Measurements from ENCODE around the gene DQX1.
A peak's percentile ranks its signal among the peaks of the same experiment; 100 is the strongest.

DQX1 gene

DNA sequence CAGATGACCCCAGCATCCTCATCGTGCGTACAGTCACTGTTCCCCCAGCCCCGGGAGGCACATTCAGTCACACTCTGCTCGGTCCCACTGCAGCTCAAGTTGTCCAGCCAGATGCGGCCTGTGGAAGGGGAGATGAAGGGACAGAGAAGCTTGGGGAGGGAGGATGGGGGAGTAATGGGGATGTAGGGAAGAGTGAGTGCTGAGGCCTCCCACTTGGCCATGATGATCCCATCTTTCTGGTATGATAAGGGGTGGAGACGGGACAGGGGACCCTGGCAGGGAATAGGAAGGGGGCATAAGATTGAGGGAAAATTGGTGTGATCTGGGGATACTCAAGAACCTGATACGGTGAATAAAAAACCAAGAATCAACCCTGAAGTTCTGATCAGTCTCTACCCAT lies 24.2 kb upstream of the DQX1 start:
- no peak overlapping the region for H3K4me3 ChIP-seq (ENCODE audit: low read length)
- DNase-seq (ENCODE audit: low read depth), result no peak
- TF ChIP-seq CTCF (IDR thresholded peaks at IDR 0.05; ENCODE audit: insufficient read depth, low read depth, low read length, missing control alignments), result no peak

DNA sequence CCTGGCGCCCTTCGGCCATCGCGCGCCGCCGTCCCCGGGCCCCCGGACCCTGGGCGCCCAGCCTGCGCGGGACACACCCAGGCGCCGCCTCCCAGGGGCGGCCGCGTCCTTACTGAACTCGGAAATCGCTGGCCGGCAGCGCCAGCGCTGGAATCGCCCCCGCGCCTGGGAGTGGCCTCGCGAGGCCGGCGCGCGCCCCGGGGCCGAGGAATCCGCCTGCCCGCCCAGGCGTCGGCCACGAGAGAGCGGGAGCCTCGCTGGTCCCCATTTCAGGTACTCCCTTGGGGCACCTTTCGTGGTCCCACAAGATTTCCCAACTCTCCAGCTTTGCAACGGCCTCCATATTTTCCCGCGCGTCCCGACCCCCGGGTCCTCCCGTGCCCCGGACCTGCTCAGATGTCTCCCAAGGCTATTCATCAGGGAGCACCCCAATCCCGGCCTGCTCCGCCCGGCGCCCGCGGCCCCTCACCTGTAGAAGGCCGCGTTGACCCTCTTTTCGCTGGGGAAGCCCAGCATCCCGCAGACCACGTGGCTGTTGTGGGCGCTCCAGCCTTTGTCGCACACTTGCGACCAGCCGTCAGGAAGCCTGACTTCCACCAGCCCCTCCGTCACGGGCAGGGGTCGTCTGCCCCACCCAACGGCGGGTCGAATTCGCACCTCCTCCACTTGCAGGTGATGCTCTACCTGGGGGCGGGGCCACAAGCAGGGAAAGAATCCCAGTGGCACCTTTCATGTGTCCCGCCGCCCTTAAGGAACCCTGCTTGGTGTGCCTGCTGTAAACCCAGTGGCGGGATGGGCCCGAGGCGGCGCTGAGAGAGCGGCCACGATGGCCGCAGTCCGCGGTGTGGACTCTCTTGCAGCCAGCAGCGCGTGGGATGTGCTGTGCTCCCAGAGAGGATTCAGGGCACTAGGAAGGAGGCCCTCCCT lies 23.1 kb upstream of the DQX1 start:
- peak overlapping the region; percentile 51 for H3K4me3 ChIP-seq (ENCODE audit: low read length)

GRCh38 chr2:74548285-74548899 lies 22.4 kb upstream of the DQX1 start:
- DNase-seq (ENCODE audit: low read depth), result no peak
- no peak for TF ChIP-seq CTCF (IDR thresholded peaks at IDR 0.05; ENCODE audit: insufficient read depth, low read depth, low read length, missing control alignments)
- H3K4me3 ChIP-seq (ENCODE audit: low read length), result peak overlapping the region; percentile 51

More for the DNA sequence above, 23.1 kb upstream of the DQX1 start:
- peak; percentile 58 for DNase-seq (ENCODE audit: low read depth)
- no peak for TF ChIP-seq CTCF (IDR thresholded peaks at IDR 0.05; ENCODE audit: insufficient read depth, low read depth, low read length, missing control alignments)

DNA sequence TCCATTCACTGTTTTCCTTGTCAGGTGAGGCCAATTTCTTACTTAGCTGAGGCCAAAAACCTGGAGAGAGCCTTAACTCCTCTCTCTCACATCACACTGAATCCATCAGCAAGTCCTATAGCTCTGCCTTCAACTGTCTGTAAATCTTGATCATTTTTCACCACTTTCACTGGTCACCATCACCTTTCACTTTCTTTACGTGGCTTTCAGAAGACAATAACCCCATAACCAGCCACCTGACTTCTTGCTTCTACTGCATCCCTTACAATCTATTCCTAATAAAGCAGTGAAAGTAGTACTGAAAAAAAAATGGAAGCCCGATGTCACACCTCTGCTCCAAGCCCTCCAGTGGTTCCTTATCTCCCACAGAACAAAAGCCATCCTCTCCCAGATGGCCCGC lies 20.0 kb upstream of the DQX1 start:
- H3K4me3 ChIP-seq (ENCODE audit: low read length), result no peak overlapping the region
- TF ChIP-seq CTCF (IDR thresholded peaks at IDR 0.05; ENCODE audit: insufficient read depth, low read depth, low read length, missing control alignments), result no peak
- DNase-seq (ENCODE audit: low read depth), result no peak

GRCh38 chr2:74544634-74545033 lies 18.6 kb upstream of the DQX1 start:
- peak; percentile 55 for TF ChIP-seq CTCF (IDR thresholded peaks at IDR 0.05; ENCODE audit: insufficient read depth, low read depth, low read length, missing control alignments)
- H3K4me3 ChIP-seq (ENCODE audit: low read length), result no peak overlapping the region
- peak; percentile 46 for DNase-seq (ENCODE audit: low read depth)

- DNase-seq (ENCODE audit: low read depth), result no peak
- H3K4me3 ChIP-seq (ENCODE audit: low read length), result no peak overlapping the region
- no peak for TF ChIP-seq CTCF (IDR thresholded peaks at IDR 0.05; ENCODE audit: insufficient read depth, low read depth, low read length, missing control alignments)
These were observed 16.9 kb upstream of the DQX1 start for GRCh38 chr2:74542978-74543377.

All from epithelial cell of esophagus (primary cell).